LNCaP clone FGC (cell line): ENCODE results near the gene IL24.

Source experiments
- DNase-seq: peaks from one replicate; pipeline ENCODE4 v3.0.0-alpha.2; 2011; ENCODE audit warnings: low read depth
- H3K4me3 ChIP-seq: 2 replicates; pipeline ENCODE4 v1.5.1; 2011; ENCODE audit warnings: mild to moderate bottlenecking, low read depth, low read length, control low read depth
- CTCF ChIP-seq: IDR thresholded peaks from 2 replicates; pipeline ENCODE4 v1.5.1; 2012; ENCODE audit warnings: mild to moderate bottlenecking; ENCODE audit not compliant: control insufficient read depth, insufficient read depth; ENCODE audit errors: extremely low read depth

The IL24 gene

GRCh38 chr1:206878456-206878855, 18.8 kb upstream of the IL24 start:
- no peak overlapping the region for H3K4me3 ChIP-seq
- no peak for TF ChIP-seq CTCF
- DNase-seq, result no peak

- TF ChIP-seq CTCF, result no peak
- DNase-seq, result no peak
- H3K4me3 ChIP-seq, result no peak overlapping the region
Measured at GRCh38 chr1:206880314-206880713, 16.9 kb upstream of the IL24 start.

GRCh38 chr1:206882555-206882954, 14.7 kb upstream of the IL24 start:
- no peak for DNase-seq
- no peak overlapping the region for H3K4me3 ChIP-seq
- no peak for TF ChIP-seq CTCF

GRCh38 chr1:206883160-206883559, 14.1 kb upstream of the IL24 start:
- no peak overlapping the region for H3K4me3 ChIP-seq
- TF ChIP-seq CTCF, result no peak
- no peak for DNase-seq

GRCh38 chr1:206883876-206884275, 13.4 kb upstream of the IL24 start:
- no peak for DNase-seq
- no peak overlapping the region for H3K4me3 ChIP-seq
- no peak for TF ChIP-seq CTCF

- no peak for DNase-seq
- no peak overlapping the region for H3K4me3 ChIP-seq
- no peak for TF ChIP-seq CTCF
Measured at GRCh38 chr1:206885341-206886060, 11.7 kb upstream of the IL24 start.

GRCh38 chr1:206886831-206887230, 10.4 kb upstream of the IL24 start:
- TF ChIP-seq CTCF, result no peak
- DNase-seq, result no peak
- H3K4me3 ChIP-seq, result no peak overlapping the region
